Body of pancreas (tissue), 4 donors: Measurements from ENCODE around the gene EIF3K. TPM values are rescaled to one million over a fixed set of nuclear protein-coding genes. Genes with fewer than 3 reads are reported as not detected.

Experiments used
- ATAC-seq: fragments of 150-250 bp; one replicate; pipeline ENCODE4 v1.9.1; 2016
- DNase-seq, 4 donors: peaks; one replicate each; pipeline ENCODE4 v3.0.0-alpha.2; 2019
- H3K27ac ChIP-seq, 4 donors: fragments of 200-600 bp; sonication (generic); 1 replicate in 3 of 4; 2 replicates in 1 of 4; pipeline versions ENCODE4 v1.5.1 to v1.6.1; 2016 to 2019; ENCODE audit warnings: mild to moderate bottlenecking in 1 of 4, mixed read lengths in 1 of 4, moderate library complexity in 1 of 4
- H3K27me3 ChIP-seq, 2 donors: fragments of 200-600 bp; sonication (generic); one replicate each; pipeline ENCODE4 v1.6.0; 2016; ENCODE audit warnings: mild to moderate bottlenecking in 1 of 2
- H3K36me3 ChIP-seq, 2 donors: fragments of 200-600 bp; sonication (generic); replicated peaks in 1 of 2; 2 replicates each; pipeline ENCODE4 v1.5.1; 2016; ENCODE audit warnings: low read depth in 2 of 2; ENCODE audit not compliant: insufficient read depth in 1 of 2
- H3K4me1 ChIP-seq: fragments of 200-600 bp; sonication (generic); one replicate; pipeline ENCODE4 v1.6.0; 2016
- H3K4me3 ChIP-seq, 2 donors: fragments of 200-600 bp; sonication (generic); 1 replicate in 1 of 2; 2 replicates in 1 of 2; pipeline ENCODE4 v1.5.1; 2016 to 2019
- H3K9me3 ChIP-seq, 3 donors: fragments of 200-600 bp; sonication (generic); 1 replicate in 2 of 3; 2 replicates in 1 of 3; pipeline ENCODE4 v1.5.1; 2016
- POLR2A ChIP-seq, 3 donors: fragments of 450-650 bp; IDR thresholded peaks; one replicate each; pipeline ENCODE4 v1.6.1; 2016; ENCODE audit warnings: antibody characterized with exemption in 3 of 3, mild to moderate bottlenecking in 2 of 3
- WGBS, 2 donors: methylation state at CpG; one replicate each; pipeline ENCODE4 v1.1.5; 2017; 5-methylcytosine and 5-hydroxymethylcytosine counted together
- intact Hi-C: fragments of 100-400 bp; cut with DNase I; formaldehyde crosslinking; loops from one replicate; pipeline ENCODE4 v1.15.1; 2023
- total RNA-seq, 2 donors: library from RNA; depleted of rRNA; stranded (reverse); fragments of >200 nt; gene quantifications; one replicate each; pipeline ENCODE4 v1.1.0, GENCODE V29; 2016
- TF ChIP-seq, protein P1 (sequence below), 7 experiments: fragments of 450-650 bp in 4 of 7; fragments of 200-600 bp in 3 of 7; sonication (generic) in 3 of 7; IDR thresholded peaks; one replicate each; pipeline ENCODE4 v1.5.1; 2016 to 2019; ENCODE audit warnings: antibody characterized with exemption in 7 of 7

Gene EIF3K
- total RNA-seq, 2 donors from 2014 or later, result 108 to 169 TPM

DNA sequence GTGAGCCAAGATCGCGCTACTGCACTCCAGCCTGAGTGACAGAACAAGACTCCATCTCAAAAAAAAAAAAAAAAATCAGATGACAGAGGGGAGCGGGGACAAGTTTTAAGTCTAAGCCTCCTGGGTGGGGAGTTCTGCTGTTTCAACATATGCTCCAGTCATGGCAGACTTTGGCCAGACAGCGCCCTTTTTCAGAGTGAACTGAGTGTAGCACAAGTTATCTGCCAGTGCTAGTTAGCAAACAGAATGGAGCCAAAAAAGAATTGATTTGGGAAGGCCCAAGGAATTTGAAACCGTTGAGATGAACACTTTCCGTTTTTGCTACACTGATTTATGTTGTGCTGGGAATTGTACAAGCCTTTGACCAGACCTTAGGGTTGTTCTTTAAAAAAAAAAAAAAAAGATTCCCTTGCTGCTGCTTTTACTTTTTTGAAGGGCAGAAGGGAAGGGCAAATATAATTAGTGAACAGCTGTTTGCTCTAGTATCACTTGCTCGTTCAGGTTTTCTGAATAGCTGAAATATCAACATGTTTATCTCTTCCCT lies 34.1 kb downstream of the EIF3K start:
- TF ChIP-seq POLR2A (IDR thresholded peaks at IDR 0.05), result peak in 1 of 3 donors; percentile 11
- TF ChIP-seq, protein P1, sequence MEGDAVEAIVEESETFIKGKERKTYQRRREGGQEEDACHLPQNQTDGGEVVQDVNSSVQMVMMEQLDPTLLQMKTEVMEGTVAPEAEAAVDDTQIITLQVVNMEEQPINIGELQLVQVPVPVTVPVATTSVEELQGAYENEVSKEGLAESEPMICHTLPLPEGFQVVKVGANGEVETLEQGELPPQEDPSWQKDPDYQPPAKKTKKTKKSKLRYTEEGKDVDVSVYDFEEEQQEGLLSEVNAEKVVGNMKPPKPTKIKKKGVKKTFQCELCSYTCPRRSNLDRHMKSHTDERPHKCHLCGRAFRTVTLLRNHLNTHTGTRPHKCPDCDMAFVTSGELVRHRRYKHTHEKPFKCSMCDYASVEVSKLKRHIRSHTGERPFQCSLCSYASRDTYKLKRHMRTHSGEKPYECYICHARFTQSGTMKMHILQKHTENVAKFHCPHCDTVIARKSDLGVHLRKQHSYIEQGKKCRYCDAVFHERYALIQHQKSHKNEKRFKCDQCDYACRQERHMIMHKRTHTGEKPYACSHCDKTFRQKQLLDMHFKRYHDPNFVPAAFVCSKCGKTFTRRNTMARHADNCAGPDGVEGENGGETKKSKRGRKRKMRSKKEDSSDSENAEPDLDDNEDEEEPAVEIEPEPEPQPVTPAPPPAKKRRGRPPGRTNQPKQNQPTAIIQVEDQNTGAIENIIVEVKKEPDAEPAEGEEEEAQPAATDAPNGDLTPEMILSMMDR (IDR thresholded peaks at IDR 0.05), result peak in 3 of 7 experiments; percentile 20 to 26 (median 24)
- peak; percentile 63 for ATAC-seq

DNA sequence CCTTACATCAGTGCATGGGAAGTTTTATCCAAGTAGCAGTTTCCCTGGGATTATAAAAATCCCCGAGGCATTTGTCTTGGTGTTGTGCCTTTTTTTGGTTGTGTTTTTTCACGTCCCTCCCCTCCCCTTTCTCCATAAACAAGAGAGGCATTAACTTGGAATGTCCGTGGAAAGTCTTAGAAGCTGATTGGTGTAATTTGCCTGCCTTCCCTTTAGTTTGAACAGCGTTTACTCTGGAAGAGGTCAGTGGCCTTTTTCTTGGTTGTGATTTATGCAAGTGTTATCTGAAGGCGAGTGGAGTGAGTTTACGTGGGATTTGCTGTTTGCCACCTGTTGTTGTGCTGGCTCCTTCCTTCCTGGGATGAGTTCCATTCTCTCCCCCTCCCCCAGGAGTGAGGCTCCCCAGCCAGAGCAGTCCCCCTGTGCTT lies 35.7 kb downstream of the EIF3K start:
- 18 to 24% methylated on average over 6 of the region's 6 CpGs for WGBS, 2 donors
- intact Hi-C loops, result no loop called here

More for the DNA sequence above, 34.1 kb downstream of the EIF3K start:
- Histone ChIP-seq H3K36me3 (no peaks in the 10 kb centered on the region), H3K4me3 (no peak overlapping the region), H3K27me3 (no peaks in the 10 kb centered on the region), H3K4me1 (peaks cover 89% of the 10 kb centered on the region), H3K27ac (peak overlapping the region; percentile 83 to 98 (median 96)), H3K9me3 (no peaks in the 10 kb centered on the region)
- 5 to 11% methylated on average over 7 of the region's 7 CpGs for WGBS, 2 donors
- DNase-seq, result peak; percentile 64 to 81 (median 78)
- intact Hi-C loops, result no loop called here

DNA sequence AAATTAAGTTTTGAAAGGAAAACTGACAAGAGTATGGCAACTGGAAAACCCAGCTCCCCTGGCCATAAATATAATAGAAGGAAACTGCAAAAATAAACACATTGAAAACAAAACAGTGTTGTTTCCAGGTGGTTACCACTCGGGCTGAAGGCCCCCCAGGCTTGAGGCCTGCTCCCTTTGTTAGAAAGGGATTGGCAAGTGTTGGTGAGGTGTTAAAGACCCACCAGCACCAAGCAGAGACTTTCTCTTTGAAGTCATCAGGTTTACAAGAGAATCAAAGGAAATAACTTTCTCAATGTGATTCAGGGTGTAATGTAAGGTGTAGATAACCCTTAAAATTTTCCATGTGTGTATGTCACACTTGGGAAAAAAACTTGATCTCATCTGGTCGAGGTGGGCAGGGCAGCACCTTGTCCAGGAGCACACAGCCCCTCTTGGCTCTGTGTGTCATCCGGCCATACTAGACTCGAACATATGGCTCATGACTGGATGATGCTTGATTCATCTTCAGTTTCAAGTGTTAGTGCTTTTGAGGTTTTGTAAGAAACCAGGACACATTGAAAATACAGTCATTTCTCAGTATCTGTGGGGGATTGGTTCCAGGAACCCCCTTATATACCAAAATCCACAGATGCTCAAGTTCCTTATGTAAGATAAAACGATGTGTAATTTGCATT lies 36.3 kb downstream of the EIF3K start:
- Histone ChIP-seq H3K27ac (peak overlapping the region; percentile 22 to 98 (median 96)), H3K36me3 (no peaks in the 10 kb centered on the region), H3K4me3 (no peak overlapping the region), H3K4me1 (peaks cover 100% of the 10 kb centered on the region), H3K27me3 (no peaks in the 10 kb centered on the region), H3K9me3 (no peaks in the 10 kb centered on the region)
- intact Hi-C loops, result no loop called here
- ATAC-seq (no peak), DNase-seq (no peak)
- WGBS, 2 donors, result 59% methylated on average over 5 of the region's 5 CpGs
- TF ChIP-seq, protein P1 (IDR thresholded peaks at IDR 0.05), result no peak
- TF ChIP-seq POLR2A (IDR thresholded peaks at IDR 0.05), result no peak

More for the DNA sequence above, 35.7 kb downstream of the EIF3K start:
- DNase-seq (no peak), ATAC-seq (no peak)
- TF ChIP-seq POLR2A (IDR thresholded peaks at IDR 0.05), result no peak
- TF ChIP-seq, protein P1 (IDR thresholded peaks at IDR 0.05), result no peak
- H3K9me3 ChIP-seq, result no peaks in the 10 kb centered on the region
- no peaks in the 10 kb centered on the region for H3K36me3 ChIP-seq
- no peak overlapping the region for H3K4me3 ChIP-seq
- H3K4me1 ChIP-seq, result peaks cover 100% of the 10 kb centered on the region
- H3K27ac ChIP-seq, result peak overlapping the region in 3 of 4 donors; percentile 95 to 98 (median 97)
- H3K27me3 ChIP-seq, result no peaks in the 10 kb centered on the region

DNA sequence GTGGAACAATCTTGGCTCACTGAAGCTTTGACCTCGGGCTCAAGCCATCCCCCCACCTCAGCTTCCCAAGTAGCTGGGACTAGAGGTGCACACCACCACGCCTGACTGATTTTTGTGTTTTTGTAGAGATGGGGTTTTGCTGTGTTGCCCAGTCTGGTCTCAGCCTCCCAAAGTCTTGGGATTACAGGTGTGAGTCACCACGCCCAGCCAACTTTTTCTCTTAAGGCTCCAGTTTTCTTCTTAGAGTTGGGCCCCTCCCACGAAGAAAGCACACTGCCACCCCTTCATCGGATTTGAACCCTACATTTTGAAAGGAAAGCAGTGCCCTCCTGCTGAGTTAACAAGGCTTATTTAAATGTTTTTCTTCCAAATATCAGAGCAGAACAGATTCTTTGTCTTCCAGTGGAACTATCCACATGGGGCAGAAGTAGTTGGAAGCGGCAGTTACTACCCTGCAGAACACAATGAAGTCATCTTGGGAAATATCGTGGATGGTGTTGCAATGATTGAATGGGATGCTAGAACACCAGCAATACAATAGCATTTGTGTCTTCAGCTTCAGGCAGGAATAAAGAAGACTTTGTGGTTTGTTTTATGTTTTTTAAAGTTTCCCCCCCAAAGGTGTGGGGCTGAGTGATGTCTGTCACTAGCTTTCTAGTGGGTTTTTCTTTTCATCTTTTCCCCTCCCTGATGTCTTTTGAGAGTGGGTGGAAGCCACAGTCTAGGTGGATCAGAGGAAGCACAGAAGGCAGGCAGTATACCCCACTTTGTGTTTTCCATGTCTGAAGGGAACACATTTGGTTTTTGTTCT lies 37.4 kb downstream of the EIF3K start:
- TF ChIP-seq POLR2A (IDR thresholded peaks at IDR 0.05), result no peak
- intact Hi-C loops, result no loop called here
- 66 to 70% methylated on average over 7 of the region's 7 CpGs for WGBS, 2 donors
- DNase-seq (no peak), ATAC-seq (no peak)
- H3K27me3 ChIP-seq, result no peaks in the 10 kb centered on the region
- peaks cover 100% of the 10 kb centered on the region for H3K4me1 ChIP-seq
- H3K4me3 ChIP-seq, result no peak overlapping the region
- H3K36me3 ChIP-seq, result no peaks in the 10 kb centered on the region
- no peaks in the 10 kb centered on the region for H3K9me3 ChIP-seq
- peak overlapping the region in 3 of 4 donors; percentile 92 to 98 (median 95) for H3K27ac ChIP-seq

DNA sequence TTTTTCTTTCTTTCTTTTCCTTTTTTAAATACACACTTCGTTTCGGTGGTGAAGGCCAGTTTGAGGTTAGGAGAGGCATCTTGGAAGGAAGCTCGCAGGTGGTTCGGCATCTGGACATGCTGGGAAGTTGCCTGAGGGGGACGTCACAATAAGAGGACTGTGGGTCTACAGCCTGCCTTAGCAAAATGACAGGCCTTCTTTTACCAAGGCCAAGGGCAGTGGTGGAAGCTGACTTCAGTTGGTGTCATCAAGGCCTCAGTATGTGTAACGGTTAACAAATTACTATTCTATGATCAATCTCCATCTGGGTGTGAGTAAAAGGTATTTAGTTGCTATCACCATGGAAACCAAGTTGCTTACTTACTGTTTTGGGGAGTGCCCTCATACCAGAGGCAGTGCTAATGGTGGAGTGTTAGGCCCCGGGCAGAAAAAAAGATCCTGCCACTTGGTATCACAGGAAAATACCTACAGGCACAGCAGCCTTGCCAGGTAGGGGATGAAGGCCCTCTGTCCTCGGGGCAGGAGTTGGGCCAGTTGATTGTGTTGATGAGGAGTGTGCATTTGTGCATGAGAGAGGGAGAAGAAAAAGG lies 38.7 kb downstream of the EIF3K start:
- DNase-seq (no peak), ATAC-seq (no peak)
- no peaks in the 10 kb centered on the region for H3K9me3 ChIP-seq
- H3K4me1 ChIP-seq, result peaks cover 100% of the 10 kb centered on the region
- H3K27ac ChIP-seq, result peak overlapping the region; percentile 74 to 98 (median 94)
- no peak overlapping the region for H3K4me3 ChIP-seq
- WGBS, 2 donors, result 56 to 70% methylated on average over 8 of the region's 8 CpGs
- H3K27me3 ChIP-seq, result no peaks in the 10 kb centered on the region
- TF ChIP-seq, protein P1 (IDR thresholded peaks at IDR 0.05), result no peak
- TF ChIP-seq POLR2A (IDR thresholded peaks at IDR 0.05), result no peak
- intact Hi-C loops, result no loop called here
- no peaks in the 10 kb centered on the region for H3K36me3 ChIP-seq
